Measurements from ENCODE around the gene ARHGAP45. TPM values are rescaled to one million over a fixed set of nuclear protein-coding genes. Genes with fewer than 3 reads are reported as not detected.

The ARHGAP45 gene
- polyA plus RNA-seq, 3 donors: 8.5 to 15.7 (median 15.4) TPM

DNA sequence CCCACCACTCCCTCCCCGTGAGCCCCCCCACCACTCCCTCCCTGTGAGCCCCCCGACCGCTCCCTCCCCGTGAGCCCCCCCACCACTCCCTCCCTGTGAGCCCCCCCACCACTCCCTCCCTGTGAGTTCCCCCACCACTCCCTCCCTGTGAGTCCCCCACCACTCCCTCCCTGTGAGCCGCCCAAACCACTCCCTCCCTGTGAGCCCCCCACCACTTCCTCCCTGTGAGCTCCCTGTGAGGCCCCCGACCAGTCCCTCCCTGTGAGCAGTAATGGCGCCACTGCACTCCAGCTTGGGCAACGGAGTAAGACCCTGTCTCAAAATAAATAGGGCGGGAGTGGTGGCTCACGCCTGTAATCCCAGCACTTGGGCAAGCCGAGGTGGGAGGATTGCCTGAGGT lies 17.2 kb upstream of the ARHGAP45 start:
- DNase-seq (ENCODE audit: extremely low read depth in 1 of 11, low read depth in 9 of 11, low spot score in 4 of 11): no peak

DNA sequence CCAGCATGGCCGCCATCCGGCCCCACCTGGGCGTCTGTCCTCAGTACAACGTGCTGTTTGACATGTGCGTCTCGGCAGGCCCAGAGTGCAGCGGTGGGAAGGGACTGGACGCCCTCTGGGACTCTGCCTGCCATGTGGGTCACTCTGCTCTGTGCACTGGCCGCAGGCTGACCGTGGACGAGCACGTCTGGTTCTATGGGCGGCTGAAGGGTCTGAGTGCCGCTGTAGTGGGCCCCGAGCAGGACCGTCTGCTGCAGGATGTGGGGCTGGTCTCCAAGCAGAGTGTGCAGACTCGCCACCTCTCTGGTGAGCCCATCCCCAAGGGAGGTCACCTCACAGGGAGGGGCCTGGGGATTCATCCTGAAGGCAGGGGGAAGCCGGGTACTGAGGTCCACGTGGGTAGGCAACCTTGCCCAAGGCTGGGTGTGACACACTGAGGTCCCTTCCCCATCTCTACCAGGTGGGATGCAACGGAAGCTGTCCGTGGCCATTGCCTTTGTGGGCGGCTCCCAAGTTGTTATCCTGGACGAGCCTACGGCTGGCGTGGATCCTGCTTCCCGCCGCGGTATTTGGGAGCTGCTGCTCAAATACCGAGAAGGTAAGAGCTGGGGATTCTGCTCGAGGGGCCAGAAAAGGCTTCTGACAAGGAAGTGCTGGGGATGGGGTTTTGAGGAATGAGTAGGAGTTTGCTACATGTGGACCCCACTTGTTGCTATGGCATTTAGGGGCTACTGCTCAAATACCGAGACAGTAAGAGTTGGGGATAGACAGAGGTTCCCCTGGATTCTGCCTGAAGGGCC lies 15.8 kb upstream of the ARHGAP45 start:
- no peak for DNase-seq (ENCODE audit: extremely low read depth in 1 of 11, low read depth in 9 of 11, low spot score in 4 of 11)

DNA sequence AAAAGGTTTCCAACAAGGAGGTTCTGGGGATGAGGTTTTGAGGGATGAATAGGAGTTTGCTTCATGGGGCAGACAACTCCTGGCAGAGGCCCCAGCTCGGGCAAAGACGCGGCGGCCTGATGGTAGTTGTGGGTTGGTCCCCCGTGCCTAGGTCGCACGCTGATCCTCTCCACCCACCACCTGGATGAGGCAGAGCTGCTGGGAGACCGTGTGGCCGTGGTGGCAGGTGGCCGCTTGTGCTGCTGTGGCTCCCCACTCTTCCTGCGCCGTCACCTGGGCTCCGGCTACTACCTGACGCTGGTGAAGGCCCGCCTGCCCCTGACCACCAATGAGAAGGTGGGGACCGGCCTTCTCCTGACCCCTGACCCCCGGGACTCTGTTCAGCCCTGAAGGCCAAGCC lies 15.2 kb upstream of the ARHGAP45 start:
- DNase-seq (ENCODE audit: extremely low read depth in 1 of 11, low read depth in 9 of 11, low spot score in 4 of 11): no peak

DNA sequence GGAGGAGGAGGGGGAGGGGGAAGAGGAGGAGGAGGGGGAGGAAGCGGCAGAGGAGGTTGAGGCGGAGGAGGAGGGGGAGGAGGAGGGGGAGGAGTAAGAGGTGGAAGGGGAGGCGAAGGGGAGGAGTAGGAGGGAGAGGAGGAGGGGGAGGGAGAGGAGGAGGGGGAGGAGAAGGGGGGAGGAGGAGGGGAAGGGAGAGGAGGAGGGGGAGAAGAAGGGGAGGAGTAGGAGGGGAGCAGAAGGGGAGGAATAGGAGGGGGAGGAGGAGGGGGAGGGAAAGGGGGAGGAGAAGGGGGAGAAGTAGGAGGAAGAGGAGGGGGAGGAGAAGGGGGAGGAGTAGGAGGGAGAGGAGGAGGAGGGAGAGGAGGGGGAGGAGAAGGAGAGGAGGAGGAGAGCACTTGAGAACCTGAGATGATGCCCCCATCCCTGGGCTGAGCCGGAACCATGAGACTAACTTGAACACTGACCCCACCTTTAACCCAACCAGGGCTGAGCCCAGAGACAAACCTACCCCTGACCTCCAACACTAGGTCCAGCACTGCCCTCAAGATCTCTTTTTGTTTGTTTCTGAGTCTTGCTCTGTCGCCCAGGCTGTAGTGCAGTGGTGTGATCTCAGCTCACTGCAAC lies 14.5 kb upstream of the ARHGAP45 start:
- DNase-seq (ENCODE audit: extremely low read depth in 1 of 11, low read depth in 9 of 11, low spot score in 4 of 11): no peak

DNA sequence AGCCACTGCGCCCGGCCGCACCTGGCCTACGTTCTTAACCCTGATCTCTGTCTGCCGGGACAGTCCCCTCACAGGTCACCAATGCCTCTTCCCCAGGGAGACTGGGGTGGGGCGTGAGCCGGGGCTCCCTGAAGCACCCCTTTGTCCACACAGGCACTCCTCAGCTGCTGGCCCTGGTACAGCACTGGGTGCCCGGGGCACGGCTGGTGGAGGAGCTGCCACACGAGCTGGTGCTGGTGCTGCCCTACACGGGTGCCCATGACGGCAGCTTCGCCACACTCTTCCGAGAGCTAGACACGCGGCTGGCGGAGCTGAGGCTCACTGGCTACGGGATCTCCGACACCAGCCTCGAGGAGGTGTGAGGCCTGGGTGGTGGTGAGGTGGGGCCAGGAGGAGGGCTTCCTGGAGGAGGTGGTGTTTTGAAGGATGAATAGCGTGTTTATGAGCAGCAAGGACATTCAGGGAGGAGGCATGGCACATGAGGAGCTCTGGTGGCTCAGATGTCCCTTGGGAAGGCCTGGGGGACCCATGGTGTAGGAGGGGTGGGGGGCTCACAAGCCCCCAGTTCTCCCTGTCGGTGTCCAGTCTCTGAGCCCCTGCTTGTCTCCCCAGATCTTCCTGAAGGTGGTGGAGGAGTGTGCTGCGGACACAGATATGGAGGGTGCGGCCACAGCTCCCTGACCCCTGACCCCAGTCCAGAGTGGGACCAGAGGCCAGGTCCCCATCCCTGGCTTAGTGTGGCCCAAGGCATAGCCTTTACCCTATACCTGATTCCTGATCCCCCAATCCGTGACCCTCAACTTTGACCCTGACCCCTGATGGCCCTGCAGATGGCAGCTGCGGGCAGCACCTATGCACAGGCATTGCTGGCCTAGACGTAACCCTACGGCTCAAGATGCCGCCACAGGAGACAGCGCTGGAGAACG lies 13.5 kb upstream of the ARHGAP45 start:
- DNase-seq (ENCODE audit: extremely low read depth in 1 of 11, low read depth in 9 of 11, low spot score in 4 of 11): no peak

DNA sequence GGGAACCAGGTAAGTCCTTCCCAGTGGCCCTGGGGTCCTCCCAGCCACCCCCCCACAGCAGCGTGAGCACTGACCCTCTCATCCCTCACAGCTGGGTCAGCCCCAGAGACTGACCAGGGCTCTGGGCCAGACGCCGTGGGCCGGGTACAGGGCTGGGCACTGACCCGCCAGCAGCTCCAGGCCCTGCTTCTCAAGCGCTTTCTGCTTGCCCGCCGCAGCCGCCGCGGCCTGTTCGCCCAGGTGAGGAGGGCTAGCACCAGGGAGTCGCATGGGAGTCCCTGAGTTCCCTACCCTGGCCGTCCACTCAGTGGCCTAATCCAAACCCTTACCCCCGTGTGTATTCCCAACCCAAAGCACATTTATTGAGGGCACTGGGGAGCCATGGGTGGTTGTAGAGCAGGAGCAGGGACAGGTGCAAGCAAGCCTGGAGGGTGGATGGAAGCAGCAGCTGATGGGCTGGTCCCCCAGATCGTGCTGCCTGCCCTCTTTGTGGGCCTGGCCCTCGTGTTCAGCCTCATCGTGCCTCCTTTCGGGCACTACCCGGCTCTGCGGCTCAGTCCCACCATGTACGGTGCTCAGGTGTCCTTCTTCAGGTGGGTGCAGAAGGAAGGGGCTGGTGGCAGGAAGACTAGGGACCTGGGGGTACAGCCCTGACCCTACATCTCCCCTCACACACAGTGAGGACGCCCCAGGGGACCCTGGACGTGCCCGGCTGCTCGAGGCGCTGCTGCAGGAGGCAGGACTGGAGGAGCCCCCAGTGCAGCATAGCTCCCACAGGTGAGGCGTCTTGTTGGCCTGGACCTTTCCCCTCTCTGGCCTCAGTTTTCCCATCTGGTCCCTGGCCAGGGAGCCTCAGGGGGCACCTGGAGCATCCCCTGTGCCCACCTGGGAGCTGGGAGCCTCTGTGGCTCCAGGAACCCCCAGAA lies 12.6 kb upstream of the ARHGAP45 start:
- DNase-seq (ENCODE audit: extremely low read depth in 1 of 11, low read depth in 9 of 11, low spot score in 4 of 11): no peak

DNA sequence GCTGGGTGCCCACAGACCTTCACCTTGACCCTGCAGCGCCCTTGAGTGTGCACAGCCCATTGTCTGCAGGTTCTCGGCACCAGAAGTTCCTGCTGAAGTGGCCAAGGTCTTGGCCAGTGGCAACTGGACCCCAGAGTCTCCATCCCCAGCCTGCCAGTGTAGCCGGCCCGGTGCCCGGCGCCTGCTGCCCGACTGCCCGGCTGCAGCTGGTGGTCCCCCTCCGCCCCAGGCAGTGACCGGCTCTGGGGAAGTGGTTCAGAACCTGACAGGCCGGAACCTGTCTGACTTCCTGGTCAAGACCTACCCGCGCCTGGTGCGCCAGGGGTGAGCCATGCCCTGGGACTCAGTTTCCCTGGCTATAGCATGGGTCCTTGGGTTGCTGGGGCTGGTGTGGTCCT lies 11.9 kb upstream of the ARHGAP45 start:
- no peak for DNase-seq (ENCODE audit: extremely low read depth in 1 of 11, low read depth in 9 of 11, low spot score in 4 of 11)

DNA sequence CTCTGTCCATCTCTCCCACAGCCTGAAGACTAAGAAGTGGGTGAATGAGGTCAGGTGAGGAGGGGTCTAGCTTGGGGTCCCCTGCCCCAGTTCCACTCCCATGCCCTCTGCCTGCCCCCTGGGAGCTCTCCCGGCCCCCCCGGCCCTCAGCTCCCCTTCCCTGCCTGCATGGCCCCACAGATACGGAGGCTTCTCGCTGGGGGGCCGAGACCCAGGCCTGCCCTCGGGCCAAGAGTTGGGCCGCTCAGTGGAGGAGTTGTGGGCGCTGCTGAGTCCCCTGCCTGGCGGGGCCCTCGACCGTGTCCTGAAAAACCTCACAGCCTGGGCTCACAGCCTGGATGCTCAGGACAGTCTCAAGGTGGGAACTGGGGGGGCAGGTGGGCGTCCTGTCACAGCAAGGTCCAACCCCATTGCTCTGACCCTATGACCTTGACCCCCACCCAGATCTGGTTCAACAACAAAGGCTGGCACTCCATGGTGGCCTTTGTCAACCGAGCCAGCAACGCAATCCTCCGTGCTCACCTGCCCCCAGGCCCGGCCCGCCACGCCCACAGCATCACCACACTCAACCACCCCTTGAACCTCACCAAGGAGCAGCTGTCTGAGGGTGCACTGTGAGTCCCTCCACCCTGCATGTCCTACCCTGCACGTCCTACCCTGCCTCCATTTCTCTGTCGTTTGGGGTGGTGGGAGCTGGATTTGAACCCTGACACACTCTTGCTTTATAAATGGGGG lies 10.9 kb upstream of the ARHGAP45 start:
- DNase-seq (ENCODE audit: extremely low read depth in 1 of 11, low read depth in 9 of 11, low spot score in 4 of 11): no peak

DNA sequence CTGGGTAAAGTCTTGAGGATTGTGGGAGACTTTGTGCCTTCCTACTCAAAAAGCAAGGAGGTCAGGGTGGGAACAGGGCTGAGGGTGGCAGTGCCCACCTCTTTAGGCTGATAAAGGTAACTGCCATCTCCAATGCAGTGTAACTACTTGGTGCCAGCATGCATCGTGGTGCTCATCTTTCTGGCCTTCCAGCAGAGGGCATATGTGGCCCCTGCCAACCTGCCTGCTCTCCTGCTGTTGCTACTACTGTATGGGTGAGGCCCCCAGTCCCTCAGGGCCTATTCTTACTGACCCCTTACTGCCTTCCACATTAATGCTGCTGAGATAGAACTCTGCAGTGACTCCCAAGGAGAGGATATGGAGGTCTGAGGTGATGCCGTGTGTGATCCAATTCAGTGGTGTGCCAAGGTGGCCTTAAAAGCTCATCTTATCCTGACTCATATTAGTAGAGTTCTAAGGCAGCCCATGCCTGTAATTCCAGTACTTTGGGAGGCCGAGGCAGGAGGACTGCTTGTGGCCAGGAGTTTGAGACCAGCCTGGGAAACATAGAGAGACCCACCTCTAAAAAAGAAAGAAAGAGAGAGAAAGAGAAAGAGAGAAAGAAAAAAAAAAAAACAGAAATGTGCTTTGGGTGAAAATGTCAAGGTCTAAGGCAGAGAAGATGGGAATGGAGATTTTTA lies 9.7 kb upstream of the ARHGAP45 start:
- DNase-seq (ENCODE audit: extremely low read depth in 1 of 11, low read depth in 9 of 11, low spot score in 4 of 11): no peak

DNA sequence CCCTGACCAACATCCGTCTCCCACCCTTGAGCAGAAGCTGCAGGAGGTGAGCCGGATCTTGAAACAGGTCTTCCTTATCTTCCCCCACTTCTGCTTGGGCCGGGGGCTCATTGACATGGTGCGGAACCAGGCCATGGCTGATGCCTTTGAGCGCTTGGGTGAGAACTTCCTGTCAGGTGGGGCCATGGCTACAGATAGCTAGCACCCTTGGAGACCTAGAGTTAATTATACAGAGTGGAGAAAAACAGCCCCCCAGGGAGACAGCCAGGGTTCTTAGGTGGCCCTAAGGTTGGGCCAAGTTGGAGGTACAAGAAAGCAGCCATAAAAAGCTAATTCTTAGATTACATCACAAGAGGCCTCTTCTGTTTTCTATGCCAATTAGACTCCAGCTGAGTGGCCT lies 8.9 kb upstream of the ARHGAP45 start:
- DNase-seq (ENCODE audit: extremely low read depth in 1 of 11, low read depth in 9 of 11, low spot score in 4 of 11): no peak

DNA sequence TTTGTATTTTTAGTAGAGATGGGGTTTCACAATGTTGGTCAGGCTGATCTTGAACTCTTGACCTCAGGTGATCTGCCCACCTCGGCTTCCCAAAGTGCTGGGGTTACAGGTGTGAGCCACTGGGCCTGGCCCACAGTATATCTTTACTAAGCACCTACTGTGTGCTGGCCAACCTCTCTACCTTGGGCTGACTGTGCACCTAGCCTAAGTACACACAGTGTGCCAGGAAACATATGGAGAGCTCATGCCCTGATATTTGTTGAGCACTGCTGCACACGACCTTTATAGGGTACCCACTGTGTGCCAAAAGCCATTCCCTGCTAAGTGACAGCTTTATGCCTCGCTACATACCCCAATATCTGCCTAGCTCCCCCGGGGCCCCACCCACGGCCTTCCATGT lies 6.3 kb upstream of the ARHGAP45 start:
- no peak for DNase-seq (ENCODE audit: extremely low read depth in 1 of 11, low read depth in 9 of 11, low spot score in 4 of 11)

DNA sequence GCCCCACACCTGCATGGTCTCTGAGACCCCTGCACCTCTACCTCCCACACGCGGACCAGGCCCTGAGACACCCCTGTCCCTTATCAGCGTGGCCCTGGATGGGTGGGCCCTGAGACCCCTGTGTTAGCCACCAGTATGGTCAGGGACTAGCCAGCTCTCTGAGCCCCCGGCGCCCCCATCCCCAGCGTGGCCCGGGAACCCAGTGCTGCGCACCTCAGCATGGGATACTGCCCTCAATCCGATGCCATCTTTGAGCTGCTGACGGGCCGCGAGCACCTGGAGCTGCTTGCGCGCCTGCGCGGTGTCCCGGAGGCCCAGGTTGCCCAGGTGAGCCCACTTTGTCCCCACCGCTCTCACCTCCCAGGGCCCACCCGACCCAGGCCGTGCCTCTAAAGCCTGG lies 5.0 kb upstream of the ARHGAP45 start:
- DNase-seq (ENCODE audit: extremely low read depth in 1 of 11, low read depth in 9 of 11, low spot score in 4 of 11): no peak

DNA sequence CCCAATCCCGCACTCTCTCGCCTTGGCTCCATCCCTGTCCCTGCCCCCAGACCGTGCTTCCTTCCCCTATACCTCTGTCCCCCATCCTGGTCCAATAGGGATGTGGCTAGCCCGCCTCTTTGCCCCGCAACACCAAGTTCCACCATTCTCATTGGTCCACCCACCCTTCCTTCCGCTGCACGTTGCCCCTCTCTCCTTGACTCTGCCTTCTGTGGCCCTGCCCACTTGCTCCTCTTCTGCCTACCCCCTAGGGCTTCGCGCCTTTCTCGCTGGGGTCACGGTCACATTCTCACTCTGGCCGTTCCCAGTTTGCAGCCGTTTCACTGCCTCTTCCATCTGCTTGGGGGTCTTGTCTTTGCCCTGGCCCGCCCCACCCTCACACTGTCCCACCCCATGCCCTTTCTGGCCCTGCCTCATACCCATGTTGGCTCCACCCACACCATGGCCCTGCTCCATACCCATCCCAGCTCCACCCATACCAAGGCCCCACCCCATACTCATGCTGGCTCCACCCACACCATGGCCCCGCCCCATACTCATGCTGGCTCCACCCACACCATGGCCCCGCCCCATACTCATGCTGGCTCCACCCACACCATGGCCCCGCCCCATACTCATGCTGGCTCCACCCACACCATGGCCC lies 4.5 kb upstream of the ARHGAP45 start:
- DNase-seq (ENCODE audit: extremely low read depth in 1 of 11, low read depth in 9 of 11, low spot score in 4 of 11): no peak

DNA sequence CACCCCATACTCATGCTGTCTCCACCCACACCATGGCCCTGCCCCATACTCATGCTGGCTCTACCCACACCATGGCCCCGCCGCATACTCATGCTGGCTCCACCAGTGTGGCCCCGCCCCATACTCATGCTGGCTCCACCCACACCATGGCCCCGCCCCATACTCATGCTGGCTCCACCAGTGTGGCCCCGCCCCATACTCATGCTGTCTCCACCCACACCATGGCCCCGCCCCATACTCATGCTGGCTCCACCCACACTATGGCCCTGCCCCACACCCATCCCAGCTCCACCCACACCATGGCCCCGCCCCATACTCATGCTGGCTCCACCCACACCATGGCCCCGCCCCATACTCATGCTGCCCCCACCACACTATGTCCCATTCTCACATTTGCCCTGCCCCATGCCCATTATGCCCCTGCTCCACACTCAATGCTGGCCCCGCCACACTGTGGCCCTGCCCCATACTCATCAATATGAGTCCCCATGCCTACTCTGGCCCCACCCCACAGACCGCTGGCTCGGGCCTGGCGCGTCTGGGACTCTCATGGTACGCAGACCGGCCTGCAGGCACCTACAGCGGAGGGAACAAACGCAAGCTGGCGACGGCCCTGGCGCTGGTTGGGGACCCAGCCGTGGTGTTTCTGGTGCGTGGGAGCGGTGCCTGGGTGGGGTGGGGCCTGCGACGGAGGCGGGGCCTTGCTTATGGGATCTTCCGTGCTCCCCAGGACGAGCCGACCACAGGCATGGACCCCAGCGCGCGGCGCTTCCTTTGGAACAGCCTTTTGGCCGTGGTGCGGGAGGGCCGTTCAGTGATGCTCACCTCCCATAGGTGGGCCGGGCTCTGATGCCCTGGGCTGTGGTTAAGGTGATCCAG lies 3.7 kb upstream of the ARHGAP45 start:
- DNase-seq (ENCODE audit: extremely low read depth in 1 of 11, low read depth in 9 of 11, low spot score in 4 of 11): no peak

DNA sequence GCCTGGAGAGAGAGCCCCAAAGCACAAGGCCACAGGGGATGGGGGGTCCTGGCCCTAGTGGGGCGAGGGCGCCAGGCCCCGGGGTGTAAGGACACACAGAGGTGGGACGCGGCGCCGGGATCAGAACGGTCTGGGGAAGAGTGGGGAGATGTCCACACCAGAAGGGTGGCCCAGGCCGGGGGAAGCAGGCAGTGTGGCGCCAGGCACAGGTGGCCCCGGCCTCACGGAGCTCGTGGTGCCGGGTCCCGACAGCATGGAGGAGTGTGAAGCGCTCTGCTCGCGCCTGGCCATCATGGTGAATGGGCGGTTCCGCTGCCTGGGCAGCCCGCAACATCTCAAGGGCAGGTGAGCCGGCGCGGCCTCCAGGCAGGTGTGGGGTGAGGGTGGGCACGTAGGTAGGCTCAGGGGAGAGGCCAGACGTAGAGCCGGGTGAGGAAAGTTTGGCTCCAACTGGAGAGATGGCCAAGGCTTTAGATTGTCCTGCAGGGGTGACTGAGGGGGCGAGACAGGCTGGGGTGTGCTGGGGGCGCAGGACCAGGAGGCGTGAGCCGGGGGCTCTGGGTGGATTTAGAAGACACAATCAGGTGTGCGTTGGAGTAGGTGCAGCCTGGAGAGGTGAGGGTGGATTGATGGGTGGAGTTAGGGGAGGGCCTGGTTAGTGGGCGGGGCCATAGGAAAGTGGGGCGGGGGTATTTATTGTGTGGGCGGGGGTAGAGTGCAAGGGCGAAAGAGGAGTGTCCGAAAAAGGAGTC lies 2.9 kb upstream of the ARHGAP45 start:
- no peak for DNase-seq (ENCODE audit: extremely low read depth in 1 of 11, low read depth in 9 of 11, low spot score in 4 of 11)
